HG02973 (cell line): ENCODE measurements around the gene HHATL.

ENCODE experiments used
- ATAC-seq: cut with Tn5 transposase; IDR thresholded peaks from one replicate; pipeline ENCODE4 v1.9.1; 2021; ENCODE audit warnings: moderate library complexity; ENCODE audit not compliant: unreplicated experiment

Gene HHATL

DNA sequence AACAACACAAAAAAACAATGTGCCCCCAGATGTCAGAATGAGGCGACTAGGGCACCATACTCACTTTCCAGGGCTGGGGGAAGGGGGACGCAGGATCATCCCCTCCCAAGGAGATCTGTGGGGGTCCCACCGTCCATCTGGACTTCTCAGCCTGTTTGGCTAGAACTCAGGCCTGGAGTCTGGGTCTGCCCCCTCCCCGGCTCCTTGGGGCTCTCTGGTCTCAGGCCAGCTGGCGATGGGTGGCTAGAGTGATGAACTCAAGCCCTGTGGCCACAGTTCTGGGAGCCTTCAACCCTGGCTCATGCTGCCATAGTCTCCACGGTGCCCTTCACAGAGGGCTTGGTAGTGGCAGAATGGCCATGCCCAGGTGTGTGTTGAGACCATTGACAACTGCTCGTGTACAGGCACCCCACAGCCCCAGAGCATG, 35.5 kb downstream of the HHATL start:
- no peak for ATAC-seq

DNA sequence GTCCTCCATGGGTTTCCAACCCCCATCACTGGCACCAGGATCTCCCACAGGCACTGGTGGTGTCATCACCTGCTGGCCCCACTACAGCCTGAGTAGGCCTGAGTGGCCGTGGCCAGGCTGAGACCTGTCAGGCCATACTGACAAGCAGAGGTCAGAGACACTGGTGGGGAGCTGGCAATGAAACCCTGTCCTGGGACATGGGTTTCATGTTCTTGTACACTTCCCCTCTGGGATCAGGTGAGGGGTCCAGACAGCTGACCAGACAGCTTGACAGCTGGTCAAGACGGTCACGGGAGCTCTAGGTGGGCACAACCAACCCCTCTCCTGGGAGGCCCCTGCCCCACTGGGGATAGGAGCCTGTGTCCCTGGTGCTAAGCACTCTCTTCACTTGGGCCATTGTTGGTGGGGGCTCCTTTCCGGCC, 36.0 kb downstream of the HHATL start:
- ATAC-seq, result no peak

DNA sequence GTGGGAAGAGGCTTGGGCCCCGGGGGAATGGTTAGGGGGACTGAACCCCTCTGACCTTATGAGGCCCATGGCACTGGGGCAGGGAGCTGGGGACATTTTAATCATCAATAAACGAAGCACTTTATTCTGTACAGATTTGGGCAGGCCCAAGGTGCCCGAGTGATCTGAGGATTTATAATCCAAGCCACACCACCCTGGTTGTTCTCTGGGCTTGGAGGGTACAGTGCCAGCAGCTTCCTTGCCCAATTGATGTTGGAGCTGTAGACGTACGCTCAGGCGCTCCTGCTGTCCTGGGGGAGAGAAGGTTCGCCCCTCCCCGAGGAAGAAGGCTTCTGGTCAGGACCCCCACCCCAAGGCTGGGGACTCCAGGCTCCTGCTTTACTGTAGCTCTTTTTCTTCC, 36.6 kb downstream of the HHATL start:
- ATAC-seq, result no peak

DNA sequence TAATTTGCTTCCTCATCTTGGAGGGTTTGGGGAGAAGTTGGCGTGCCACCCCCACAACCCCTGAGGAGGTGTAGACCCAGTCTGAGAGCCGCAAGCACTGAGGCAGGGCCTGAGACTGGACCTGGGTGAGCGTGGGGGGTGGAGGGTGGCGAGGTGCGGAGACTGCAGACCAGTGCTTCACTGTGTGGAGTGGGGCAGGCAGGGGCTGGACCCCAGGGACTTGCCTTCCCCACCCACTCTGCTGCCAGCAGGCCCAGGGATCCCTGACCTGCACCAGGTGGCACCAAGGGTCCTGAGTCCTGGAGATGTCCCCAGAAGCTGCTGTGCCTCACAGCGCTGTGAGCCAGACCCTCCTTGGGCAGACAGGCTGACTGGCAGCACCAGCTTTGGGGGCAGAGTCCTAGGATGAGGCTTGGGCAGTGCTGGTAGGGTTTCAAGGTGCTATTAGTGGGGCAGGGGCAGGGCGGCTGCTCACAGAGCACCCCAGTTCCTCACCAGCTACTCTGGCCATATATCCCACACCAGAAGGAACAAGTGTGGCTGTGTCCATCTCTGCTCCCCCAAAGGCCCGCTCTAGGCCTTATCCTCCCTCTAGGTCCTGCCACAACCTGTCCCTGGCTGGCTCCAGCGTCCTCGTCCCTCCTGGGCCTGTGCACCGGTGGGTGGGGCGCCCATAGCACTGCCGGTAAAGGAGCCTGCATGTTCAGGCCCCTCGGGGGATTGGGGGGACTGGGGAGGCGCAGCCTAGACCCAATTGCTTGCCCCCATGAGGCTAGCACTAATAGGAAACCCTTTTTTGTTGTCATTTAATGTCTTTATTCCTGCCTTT, 37.3 kb downstream of the HHATL start:
- no peak for ATAC-seq

DNA sequence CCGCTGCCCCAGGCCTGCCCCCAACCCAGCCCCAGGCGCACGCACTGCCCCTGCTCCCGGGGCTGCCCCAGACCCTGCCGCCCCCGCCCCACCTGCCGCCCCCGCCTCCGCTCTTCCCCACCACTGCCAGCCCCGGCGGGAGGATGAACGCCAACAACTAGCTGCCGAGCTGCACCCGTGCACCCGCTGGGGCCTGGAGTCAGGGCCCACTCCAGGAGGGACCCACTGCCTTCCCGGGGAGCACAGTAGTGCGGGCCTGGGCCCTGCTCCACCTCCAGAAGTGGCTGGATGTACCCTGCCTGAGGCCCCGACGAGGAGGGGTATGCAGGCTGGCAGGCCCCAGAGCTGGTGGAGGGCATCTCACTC, 38.2 kb downstream of the HHATL start:
- ATAC-seq, result no peak

DNA sequence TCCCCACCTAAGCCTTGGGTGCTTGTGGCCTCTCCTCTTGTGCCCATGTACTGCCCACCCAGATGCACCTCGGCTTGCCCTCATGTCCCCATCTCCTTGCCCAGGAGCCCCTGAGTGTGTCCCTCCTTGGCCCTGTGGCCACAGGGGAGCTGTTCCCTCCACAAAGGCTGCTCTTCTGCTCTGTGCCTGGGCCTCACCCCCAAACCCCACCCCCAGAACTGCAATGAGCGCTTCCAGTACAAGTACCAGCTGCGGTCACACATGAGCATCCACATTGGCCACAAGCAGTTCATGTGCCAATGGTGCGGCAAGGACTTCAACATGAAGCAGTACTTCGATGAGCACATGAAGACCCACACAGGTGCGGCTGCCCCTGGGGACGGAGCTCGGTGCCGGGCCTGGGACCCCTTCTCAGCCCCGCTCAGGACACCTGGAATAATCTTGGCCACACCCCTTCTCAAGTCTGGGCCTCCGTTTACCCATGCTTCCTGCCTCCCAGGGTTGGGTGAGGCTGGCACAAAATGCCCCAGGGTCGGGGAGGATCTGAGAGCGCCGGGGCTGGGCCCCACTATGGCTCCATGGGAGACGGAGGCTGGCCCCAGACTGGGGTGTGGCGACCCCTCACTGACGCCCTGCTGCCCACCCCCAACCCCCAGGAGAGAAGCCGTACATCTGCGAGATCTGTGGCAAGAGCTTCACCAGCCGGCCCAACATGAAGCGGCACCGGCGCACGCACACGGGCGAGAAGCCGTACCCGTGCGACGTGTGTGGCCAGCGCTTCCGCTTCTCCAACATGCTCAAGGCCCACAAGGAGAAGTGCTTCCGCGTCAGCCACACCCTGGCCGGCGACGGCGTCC, 38.8 kb downstream of the HHATL start:
- no peak for ATAC-seq

DNA sequence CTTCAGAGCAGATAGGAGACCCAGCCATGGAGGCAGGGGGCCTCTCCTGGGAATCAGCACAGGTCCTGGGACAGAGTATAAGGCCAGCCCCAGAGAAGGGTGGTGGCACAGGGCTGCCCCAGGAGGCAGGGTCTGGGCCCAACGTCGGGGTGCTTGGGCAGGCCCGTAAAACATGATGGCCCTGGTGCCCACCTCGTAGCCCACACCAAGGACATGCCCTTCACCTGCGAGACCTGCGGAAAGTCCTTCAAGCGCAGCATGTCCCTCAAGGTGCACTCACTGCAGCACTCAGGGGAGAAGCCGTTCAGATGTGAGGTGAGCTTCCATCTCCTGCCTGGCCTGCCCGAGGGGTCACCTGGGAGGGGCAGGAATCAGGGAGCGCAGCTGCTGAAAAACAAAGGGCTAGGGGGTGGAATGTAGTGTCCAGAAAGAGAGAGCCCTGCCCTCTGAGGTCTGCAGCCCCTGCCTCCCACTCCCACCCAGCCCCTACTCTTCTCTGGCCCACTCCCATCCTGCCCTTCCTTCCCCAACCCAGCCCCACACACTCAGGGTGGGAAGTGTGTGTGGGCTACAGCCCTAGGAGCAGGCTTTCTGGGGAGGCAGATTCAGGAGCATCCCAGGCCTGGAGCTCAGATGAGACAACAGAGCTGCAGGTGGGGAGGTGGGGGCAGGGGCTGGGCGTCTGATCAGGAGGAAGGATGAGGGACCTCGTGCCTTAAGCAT, 39.6 kb downstream of the HHATL start:
- ATAC-seq, result no peak

DNA sequence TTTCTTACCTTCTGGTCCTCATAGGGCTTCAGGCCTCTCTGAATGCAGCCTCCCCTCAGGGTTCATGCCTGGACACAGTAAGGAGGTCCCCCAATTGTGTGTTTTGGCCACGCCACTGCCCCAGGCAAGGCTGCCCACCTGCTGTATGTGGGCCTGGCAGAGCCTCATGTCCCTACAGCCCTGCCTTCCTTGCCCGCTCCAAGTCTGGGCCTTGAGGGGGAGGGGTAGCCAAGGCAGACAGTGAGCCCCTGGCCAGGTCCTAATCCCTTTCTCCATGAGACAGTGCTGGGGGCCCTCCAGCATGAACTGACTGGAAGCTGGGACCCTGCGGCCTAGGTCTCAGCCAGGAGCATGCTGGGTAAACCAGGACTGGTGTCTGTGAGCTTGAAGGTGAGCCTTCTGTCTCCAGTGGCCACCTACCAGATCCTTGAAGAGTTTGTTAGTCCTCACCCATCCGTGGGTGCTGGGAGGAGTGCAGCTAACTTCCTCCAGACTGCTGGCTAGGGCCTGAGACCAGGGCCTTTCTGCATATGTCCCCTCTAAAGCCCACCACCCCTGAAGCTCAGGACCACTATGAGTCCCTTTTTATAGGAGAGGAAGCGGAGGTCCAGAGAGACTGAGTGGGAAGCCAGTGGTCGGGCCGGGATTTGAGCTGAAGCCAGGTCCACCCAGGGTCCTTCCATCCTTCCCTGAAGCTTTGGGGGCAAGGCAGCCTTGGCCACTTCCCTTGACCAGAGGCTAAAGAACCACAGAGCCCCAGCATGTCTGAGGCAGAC, 40.4 kb downstream of the HHATL start:
- no peak for ATAC-seq

DNA sequence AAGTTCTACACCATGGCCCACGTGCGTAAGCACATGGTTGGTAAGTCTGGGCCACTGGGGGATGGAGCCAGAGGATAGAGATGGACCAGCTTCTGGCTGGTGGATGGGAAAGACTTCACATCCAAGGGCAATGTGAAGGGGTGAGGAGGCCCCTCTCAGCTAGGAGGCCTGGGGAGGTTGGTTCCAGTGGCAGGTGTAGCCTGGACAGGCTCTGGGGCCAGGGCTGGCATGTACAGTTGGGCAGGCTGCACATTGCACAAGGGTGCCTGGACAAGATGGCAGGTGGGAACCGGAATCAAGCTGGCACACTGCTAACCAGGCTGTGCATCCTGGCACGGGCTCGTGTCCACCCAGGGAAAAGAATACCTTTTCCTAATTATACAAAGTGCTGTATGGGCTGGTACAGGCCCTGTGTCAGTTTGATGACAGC, 41.0 kb downstream of the HHATL start:
- no peak for ATAC-seq

DNA sequence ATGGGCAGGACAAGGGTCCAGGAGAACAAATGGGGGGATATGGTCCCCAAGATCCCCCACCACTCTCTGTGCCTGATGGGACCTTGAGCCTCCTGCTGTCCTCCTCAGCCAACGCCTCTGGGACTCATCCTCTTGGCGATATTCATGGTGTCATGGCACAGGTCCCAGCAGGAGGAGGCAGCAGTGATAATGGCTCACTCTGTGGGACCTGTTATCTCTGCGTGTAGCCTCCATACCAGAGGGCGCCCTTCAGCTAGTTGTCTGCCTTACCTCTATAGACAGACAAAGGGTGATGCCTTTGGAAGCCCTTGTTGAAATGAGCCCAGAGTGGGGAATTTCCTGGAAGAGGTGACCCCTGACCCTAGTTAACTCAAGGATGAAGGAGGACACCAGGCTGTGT, 41.7 kb downstream of the HHATL start:
- ATAC-seq, result no peak

DNA sequence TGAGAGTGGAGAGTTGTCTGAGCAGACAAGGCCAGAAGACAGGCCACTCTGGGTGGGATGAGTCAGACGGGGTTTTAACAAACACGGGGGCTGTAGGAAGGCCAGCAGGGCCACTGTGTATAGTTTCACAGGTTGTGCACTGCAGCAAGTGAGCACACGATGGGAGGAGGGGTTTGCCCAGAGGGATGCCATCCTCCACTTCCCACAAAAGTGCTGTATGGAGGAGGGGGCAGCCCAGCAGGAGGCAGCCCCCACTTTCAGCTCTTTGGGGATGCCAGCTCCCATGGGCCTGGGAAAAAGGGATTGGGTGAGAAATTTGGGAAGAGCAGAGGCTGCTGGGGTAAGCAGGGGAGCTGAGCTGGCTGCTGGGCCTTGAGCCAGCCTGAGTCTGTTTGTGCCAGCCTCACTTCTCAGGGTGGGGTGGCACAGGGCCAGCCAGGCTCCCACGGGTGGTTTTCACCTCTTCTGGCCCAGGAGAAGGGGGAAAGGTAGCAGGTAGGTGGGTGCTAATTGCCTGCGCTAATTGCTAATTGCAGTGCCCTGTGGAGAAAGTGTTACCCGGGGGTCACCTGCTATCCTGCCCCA, 42.4 kb downstream of the HHATL start:
- ATAC-seq, result no peak

DNA sequence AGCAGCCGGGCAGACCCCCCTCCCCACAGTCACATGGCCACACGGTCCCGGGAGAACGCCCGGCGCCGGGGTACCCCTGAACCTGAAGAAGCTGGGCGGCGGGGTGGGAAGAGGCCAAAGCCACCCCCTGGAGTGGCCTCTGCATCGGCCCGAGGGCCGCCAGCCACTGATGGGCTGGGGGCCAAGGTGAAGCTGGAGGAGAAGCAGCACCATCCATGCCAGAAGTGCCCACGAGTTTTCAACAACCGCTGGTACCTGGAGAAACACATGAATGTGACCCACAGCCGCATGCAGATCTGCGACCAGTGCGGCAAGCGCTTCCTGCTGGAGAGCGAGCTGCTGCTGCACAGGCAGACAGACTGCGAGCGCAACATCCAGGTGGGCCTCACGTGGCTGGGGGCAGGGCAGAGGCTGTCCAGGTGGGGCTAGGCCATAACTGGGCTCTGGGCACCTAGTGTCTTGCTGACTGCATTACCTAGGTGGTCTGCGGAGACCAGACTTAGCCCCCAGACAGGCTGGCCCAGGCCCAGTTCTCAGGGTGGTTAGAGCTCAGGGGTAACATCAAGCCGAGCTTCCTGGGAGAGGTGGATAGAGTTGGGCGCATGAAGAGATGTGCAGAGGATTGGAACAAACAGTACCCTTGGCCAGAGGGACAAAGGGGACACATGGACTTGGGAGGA, 43.0 kb downstream of the HHATL start:
- no peak for ATAC-seq

DNA sequence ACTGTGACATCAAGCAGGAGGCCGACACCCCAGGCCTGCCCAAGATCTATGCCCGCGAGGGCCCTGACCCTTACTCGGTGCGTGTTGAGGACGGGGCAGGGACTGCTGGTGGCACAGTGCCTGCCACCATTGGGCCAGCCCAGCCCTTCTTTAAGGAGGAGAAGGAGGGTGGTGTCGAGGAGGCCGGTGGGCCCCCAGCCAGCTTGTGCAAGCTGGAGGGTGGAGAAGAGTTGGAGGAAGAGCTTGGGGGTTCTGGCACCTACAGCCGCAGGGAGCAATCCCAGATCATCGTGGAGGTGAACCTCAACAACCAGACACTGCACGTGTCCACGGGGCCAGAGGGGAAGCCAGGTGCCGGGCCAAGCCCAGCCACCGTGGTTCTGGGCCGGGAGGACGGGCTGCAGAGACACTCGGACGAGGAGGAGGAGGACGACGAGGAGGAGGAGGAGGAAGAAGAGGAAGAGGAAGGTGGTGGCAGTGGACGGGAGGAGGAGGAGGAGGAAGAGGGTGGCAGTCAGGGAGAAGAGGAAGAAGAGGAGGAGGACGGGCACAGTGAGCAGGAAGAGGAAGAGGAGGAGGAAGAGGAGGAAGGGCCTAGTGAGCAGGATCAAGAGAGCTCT, 43.7 kb downstream of the HHATL start:
- ATAC-seq, result no peak

DNA sequence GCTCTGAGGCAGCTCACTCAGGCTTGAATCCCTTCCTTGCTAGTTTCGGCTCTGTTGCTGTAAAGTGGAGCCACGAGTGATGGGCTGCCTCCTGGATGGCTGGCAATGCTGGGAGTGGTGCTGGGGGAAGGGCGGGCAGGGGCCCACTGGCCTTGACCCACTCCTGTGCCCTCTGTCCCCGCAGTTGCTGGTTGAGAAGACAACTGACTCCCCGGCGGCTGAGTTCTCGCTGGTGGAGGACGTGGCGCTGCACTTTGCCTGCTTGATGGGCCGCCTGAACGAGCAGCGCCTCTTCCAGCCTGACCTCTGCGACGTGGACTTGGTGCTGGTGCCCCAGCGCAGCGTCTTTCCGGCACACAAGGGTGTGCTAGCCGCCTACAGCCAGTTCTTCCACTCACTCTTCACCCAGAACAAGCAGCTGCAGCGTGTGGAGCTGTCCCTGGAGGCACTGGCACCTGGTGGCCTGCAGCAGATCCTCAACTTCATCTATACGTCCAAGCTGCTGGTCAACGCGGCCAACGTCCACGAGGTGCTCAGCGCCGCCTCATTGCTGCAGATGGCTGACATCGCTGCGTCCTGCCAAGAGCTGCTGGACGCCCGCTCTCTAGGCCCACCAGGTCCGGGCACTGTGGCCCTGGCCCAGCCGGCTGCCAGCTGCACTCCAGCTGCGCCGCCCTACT, 44.4 kb downstream of the HHATL start:
- no peak for ATAC-seq

DNA sequence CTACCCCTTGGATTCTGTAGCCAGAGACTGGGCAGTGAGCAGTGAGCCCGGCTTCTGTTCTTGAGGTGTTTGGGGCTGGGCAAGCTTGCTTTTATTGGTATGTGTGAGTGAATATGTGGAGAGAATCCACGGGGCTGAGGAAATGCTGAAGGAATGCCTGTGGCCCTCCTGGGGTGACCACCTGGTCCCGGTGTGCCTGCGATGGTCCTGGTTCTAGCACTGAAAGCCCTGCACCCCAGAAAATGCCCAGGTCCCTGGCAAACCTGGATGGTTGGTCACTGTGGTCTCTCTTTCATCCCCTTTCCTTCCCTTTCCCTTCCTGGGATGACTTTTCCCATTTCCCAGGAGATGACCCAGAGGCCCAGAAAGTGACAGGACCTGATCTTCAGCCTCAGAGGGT, 44.9 kb downstream of the HHATL start:
- ATAC-seq, result no peak

DNA sequence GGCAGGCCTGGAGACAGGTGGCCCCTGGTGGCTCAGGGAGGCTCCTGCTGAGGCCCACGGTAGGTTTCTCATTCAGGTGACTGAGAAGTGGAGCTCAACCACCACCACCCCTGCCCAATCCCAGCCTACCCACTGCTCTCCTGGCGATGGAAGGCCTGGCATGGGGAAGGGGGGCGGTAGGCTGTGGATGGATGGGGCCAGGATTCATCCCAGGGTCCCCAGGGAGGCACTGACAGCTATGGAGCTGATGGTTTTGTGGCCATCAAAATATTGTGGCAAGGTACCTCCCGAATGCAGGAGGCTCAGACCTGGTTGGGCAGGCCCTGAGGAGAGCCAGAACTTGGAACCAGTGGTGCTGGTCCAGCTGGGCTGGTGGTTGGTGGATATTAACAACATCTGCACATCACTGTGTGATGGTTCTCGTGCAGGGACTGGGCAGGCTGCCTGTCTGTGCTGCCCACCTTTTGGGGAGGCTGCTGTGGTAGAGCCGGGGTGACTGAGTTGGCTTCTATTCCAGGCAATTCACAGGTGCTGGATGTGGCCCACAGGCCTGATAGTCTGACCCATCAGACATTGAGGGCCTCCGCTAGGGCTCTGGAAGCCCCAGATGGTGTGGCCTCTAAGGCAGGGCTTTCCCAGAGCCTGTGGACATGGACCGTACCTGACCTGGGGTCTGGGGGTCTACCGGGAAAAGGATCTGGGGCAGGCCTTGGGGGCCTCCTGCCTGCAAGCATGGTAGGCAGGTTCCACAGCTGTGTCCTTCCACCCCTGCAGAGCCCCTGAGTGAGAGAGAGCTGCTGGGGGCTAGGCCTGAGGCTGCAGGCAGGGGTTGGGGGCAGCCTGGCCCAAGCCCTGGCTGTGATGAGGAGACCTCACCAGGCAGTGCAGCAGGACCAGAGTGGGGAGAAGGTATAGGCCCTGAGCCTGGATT, 45.7 kb downstream of the HHATL start:
- ATAC-seq, result no peak

DNA sequence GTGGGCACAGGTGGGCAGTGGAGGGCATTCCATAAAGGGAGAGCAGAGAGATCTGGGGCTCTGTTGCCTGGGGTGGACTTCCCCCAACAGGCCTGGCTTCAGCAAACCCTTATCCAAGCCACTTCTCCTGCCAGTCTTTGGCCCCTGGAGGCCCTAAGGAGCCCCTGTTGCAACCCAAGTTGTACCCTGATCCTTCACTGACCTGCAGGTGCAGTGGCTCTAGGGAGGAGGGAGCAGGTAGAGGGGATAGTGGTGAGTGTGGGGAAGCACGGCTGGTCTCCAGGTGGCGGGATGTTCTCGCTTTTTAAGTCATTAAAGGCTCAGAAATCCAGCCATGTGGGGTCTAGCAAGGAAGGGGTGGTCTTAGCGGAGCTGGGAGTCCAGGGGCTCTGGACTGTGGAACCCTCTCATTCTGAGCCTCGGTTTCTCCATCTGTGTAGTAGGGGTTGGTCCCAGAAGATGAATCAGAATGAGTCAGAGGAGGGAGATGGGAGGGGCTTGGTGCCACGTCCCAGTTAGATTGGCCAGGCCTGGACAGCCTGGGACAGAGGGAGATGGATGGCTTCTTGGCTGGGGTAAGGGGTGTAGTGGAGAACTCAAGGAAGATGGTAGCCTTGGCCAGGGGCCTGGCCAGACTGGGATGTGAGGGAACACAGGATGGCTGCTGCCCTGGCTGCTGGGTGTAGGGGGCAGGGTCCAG, 46.5 kb downstream of the HHATL start:
- no peak for ATAC-seq
